HG03064 (cell line): ENCODE measurements around the gene ACSL3.
A peak's percentile ranks its signal among the peaks of the same experiment; 100 is the strongest.

Experiments
- ATAC-seq: cut with Tn5 transposase; IDR thresholded peaks from one replicate; pipeline ENCODE4 v1.9.1; 2021; ENCODE audit warnings: low read depth; ENCODE audit not compliant: unreplicated experiment

Gene ACSL3

DNA sequence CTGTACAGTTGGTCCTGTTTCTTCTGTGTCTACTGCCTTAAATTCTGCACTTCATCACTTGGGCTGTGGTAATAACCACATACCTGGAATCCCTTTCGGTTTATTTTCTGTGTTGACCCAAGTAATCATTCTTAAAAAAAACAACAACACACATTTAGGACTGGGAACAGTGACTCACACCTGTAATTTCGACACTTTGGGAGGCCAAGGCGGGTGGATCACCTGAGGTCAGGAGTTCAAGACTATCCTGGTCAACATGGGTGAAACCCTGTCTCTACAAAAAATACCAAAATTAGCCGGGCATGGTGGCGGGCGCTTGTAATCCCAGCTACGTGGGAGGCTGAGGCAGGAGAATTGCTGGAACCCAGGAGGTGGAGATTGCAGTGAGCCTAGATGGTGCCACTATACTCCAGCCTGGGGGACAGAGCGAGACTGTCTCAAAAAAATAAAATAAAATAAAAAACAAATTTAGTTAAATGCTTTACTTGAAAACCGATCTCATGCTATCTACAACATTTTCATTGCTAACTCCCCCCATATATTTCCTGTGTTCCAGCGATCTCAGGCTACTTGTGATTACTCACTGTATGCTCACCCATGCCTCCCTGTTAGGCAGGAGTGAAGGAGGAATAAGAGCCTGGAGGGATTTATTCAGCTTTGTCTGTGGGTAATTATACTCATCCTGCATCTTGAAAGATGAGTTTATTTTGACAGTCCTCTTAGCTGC lies 18.2 kb downstream of the ACSL3 start:
- ATAC-seq, result no peak

DNA sequence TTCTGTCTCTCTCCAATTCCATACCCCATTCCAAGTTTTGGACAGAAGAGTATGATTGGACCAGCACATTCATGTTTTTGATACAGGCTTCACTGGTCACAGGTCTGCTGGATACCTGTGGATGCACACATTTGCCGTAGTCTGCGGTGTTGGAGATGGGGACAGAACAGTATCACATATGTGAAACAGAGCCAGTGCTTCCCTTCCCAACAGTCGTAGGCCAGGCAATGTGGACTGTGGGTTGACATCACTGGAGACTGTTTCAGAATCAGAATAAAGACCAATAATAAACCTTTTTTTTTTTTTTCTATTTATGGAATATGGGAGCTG lies 18.7 kb downstream of the ACSL3 start:
- no peak for ATAC-seq

DNA sequence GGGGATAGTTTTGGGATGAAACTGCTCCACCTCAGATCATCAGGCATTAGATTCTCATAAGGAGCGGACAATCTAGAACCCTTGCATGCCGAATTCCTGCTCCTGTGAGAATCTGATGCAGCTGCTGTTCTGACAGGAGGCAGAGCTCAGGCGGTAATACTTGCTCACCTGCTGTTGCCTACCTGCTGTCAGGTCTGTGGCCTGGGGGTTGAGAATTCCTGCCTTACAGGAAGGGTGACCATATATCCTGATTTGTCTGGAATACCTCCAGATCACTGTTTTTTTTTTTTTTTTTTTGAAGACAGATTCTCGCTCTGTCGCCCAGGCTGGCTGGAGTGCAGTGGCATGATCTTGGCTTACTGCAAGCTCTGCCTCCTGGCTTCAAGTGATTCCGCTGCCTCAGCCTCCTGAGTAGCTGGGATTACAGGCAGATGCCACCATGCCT lies 21.7 kb downstream of the ACSL3 start:
- ATAC-seq, result no peak

DNA sequence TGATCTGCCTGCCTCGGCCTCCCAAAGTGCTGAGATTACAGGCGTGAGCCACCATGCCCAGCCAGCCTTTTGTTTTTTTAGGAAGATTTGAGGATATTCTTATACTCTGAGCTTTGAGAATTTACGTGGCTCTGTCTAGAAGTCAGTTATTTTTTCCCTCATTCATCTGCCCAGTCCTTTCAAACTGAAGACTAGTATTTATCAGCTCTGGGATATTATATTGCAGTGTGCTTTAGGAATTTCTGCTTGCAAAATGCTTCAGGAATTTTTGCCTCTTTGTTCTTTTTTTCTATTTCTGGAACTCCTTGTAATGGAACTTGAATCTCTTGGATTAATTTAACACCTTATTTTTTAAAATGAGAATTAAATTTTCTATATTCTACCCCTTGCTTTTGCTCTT lies 22.6 kb downstream of the ACSL3 start:
- no peak for ATAC-seq

DNA sequence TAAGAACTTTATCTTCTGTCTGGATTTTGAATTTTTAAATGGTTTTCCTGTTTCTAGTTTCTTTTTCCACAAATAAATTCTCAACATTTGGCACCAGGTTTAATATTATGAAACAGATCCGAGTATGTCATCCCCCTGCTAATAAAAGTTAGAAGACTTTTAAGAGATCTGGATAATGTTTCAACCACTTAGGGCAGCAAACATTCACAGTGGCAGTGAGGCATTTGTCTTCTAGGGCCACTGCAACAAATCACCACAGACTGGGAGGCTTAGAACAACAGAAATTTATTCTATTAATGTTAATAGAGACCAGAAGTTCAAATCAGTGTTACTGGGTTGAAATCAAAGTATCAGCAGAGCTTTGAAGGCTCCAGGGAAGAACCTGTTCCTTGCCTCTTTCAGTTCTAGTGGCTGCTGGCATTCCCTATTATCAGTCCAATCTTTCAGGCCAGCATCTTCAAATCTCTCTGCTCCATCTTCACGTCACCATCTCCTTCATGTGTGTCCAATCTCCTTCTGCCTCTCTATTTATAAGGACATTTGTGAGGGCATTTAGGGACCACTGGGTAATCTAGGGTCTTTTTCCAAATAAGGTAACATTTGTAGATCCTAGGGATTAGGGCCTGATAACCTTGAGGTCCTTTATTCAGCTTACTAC lies 23.4 kb downstream of the ACSL3 start:
- no peak for ATAC-seq

DNA sequence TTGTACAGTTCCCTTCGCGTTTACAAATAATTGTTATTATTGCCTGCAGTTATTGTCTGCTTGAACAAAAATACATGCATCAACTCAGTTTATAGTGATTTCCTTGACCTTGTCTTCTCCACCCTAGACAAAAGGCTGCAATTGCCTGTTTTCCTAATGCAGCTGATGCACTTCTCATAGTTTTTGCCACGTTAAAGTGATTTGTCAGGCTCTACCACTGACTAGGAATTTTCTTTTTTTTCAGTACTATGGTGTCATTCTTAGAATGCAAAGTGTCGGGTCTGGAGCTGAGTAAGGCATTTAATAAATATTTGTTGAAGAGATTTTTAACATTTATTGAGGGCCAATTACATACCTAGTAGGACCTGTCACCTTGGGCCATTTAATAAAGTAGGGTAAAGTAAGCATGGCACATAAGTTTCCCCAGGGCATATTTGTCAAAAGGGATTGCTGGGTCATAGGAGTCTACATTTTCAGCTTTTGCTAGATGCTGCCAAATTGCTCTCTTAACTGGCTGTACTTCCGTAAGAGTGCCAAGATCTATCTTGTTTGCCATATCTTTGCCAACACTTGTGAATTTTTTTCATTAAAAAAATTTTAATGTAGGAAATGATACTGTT lies 24.1 kb downstream of the ACSL3 start:
- no peak for ATAC-seq

DNA sequence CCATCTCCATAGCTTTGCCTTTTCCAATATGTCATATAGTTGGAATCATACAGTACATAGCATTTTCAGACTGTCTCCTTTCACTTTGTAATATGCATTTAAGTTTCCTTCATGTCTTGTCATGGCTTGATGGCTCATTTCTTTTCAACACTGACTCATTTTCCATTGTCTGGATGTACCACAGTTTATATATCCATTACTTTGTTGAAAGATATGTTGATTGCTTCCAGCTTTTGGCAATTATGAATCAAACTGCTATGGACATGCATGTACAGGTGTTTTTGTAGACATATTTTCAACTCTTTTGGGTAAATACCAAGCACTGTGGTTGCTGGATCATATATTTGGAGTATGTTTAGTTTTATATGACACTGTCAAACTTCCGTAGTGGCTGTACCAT lies 26.3 kb downstream of the ACSL3 start:
- no peak for ATAC-seq

DNA sequence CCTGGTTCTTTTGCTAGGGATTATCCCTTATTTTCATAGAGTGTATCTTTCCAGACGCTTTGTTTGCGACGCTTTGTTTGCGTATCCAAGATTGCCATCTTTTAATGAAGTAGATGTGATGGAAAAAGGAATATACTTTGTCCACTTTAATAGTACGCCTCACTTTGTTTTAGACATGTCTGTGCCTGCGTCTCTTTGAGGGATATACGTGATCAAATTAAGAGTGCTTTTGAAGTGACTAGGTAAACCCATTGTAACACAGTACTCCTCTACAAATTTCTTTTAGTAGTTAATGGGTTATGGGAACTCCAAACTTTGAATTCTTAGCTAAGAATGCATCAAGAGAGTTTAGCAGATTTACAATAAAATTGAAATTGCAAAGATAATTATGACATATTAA lies 27.9 kb downstream of the ACSL3 start:
- no peak for ATAC-seq

DNA sequence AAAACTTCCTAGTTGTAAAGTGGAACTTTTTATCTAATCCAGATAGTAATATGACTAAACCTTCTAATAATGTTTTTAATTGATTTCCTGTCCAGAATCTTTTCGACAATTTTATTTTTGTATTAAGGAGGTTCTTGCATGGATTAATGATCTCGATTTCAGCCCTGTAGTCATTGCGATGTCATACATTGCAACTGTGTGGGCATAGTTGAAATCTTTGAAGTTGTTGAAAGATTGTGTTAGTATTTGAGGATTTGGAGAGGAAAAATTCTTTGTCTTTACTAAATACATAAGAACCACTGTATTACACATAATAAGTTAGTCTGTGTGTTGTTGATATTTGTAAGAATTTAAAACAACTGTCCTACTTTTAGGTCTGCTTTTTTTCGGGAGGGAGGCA lies 31.1 kb downstream of the ACSL3 start:
- no peak for ATAC-seq

DNA sequence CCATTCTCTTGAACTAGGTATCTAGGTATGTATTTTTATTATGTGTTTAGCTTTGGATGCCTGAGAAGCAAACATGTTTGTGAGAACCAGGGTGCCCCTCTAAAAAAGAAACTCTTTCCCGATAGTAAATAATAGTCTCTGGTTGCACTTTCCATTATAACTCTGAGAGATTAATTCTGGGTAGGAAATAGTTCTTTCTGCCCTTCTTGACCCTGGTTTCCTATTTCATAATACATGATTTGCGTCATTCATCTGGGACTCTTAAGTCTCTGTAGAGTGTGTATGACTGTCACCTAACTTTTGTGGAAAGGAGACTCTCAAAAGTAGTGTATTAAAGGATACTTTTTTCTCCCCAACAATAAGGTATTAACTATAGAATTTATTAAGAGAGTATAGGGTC lies 31.5 kb downstream of the ACSL3 start:
- no peak for ATAC-seq

DNA sequence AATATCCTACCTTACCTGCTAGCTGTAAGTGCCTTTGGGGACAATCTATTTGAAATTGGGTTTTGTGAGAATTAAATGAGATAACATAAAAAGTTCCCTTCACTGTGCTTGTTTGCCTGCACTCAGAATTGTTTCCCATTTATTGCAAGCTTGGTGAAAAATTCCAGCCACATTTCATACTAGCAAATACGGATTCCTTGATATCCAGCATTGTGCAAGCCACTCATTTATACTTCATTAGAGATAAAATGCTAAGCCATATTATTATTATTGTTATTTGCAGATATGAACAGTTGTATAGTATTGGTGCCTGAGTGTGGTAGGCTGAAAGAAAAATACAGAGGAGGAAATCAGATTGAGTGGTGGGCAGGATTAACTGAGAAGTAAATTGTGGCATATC lies 31.9 kb downstream of the ACSL3 start:
- ATAC-seq, result no peak

DNA sequence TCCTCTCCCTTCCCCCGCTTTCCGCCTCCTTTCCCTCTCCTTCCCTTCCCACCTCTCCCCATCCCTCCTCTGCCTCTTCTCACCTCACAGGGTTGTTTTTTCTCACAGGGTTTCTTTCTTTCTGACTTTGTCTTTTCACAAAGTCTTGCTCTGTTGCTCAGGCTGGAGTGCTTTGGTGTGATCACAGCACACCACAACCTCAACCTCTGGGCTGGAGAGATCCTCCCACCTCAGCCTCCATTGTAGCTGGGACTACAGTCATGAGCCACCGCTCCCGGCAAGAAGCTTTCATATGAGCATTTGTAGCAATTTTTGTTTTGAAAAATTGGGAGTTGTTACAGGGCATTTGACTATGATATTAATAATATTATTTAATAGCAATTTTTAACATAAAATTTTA lies 32.9 kb downstream of the ACSL3 start:
- no peak for ATAC-seq

DNA sequence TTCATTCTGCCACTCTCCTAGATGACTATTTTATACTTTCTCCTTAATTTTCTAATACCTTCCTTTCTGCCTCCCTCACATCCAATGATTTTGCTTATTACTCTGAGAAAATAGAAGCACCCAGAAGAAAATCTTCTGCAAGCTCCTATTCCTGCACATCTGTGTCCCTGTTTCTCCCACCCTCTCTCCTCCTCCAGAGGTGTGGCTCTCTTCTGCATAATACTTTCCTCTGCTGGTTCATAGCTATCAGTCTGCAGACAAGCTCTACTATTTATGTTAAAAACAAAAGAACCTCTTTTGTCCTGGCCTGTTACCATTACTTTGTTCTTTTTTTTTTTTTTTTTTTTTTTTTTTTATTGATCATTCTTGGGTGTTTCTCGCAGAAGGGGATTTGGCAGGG lies 34.3 kb downstream of the ACSL3 start:
- ATAC-seq, result no peak

DNA sequence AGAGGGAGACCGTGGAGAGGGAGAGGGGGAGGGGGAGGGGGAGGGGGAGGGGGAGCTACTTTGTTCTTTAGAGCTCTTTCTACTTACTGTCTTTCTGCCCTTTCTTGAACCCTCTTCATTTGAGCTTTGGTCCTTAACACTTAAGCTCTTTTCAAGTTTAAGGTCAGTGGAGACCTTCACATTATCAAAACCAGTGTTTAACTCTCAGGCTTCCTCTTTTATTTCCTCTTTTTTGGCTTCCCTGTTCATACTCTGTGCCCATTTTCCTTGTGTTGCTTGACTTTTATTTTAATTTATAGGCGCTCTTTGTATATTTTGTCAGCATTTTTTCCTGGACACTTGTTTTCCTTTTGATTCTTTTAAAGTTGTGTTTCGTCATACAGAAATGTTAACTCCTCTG lies 37.1 kb downstream of the ACSL3 start:
- no peak for ATAC-seq

DNA sequence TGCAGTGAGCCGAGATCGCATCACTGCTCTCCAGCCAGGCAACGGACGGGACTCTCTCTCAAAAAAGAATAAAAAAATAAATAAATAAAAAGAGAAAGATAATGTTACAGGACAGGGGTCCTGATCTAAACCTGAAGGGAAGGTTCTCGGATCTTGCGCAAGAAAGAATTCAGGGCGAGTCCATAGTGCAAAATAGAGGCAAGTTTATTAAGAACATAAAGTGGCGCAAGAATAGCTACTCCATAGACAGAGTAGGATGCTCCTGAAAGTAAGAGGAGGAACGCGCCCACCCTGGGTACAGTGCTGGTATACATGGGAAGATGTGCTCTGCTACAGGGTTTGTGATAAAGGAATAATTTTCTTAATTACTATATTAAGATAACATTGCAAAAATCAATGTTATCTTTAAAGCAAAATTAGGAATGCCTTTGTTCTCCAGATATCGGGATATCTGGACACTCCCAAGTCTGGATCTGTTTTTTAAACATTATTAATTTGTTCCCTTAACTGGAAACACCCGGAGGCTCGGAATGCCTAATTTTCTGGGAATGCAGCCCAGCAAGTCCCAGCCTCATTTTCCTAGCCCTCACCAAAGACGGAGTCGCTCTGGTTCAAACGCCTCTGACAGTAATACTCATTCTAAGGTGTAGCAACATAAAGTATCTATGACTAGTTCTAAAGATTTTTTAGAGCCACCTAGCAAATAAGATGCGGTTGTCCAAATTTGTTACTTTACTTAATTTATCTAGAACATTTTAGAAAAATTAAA lies 38.8 kb downstream of the ACSL3 start:
- no peak for ATAC-seq

DNA sequence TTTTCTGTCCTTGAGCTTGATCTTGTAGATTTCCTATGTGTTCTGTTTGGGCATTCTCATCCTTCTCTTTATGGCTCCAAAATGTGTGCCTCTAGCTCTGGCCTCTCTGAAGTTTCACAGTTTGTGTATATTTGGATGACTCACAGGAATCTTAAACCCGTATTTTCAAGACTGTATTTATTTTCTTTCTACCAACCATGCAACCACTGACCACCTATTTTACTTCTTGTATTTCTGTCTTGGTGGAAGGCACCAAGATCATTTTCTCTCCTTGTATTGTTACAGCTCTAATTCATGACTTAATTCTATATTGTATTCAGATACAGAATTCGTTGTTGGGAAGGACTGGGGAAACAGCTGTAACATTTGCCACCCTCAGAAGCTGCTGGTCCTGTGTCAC lies 39.5 kb downstream of the ACSL3 start:
- no peak for ATAC-seq

DNA sequence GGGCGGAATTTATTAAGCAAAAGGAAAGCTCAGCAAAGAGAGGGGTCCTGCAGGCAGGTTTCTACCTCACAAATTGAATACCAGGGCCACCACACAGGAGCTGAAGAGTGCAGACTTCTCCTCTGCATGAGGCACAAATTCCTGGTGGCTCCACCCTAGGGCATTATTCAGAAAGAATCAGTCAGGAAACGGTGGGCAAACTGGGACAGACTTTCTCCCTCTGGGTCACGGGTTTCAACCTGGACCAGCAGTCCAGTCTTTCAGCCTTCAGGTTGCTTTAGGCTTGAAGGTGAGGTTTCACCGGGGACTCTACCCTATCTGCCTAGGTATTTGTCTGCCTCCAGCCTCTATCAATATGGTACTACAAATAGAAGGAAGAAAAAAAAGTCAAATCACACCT lies 41.8 kb downstream of the ACSL3 start:
- ATAC-seq, result no peak

DNA sequence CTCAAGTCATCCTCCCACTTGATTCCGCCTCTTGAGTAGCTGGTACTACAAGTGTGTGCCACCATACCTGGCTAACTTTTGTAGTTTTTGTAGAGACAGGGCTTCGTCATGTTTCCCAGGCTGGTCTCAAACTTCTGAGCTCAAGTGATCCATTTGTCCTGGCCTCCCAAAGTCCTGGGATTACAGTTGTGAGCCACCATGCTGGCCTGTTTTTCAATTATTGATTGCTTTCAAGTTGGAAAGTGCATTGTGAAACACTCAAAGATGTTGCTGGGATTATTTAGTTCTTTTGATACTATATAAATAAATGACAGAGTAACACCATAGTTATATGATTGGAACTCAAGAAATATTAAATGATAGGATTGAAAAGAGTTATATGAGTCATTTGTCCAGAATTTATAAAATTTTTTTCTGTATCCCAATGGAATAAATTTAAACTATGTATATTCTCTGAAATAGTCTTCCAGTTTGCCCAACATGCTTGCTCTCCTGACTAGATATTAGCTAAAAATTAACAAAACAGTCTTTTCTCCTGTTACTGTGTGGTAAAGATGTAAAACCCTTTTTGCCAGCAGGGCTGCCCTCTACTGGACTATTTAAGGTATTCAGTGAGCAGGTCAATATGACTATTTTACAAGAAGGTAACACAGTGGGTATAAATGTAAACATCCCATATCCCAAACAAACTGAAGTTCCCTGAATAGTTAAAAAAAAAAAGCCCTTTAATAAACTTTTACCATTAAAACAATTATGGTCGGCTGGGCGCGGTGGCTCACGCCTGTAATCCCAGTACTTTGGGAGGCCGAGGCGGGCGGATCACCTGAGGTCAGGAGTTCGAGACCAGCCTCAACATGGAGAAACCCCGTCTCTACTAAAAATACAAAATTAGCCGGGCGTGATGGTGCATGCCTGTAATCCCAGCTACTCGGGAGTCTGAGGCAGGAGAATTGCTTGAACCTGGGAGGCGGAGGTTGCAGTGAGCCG lies 42.7 kb downstream of the ACSL3 start:
- peak; percentile 69 for ATAC-seq

DNA sequence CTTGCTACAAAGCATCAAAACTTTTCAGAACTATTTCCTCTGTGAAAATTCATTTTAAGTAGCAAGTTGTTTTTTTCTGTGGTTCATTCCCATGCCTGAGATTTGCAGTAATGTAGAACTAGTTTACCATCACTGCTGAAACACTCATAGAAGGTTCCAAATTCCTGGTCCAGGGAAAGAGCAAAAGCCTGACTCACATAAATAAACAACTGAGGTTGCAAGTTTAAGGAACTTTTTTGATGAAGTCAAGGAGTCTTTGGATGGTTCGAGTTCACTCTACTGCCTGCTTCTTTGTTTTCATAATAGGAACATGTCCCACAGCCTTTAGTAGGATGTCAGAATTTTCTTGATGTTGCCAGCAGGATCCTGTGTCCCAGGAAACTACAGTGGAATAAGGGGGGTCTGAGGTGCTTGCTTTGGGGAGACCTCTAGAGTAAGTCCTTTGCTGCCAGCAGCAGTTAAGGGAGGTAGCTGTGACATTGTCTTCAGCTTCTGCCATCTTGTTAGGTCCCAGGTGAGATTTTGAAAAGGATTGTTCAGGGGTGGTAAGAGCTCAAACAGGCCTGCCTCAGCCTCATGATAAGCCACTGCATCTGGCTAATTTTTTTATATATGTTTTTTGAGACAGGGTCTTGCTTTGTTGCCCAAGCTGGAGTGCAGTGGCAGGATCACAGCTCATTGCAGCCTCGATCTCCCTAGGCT lies 43.9 kb downstream of the ACSL3 start:
- ATAC-seq, result no peak

DNA sequence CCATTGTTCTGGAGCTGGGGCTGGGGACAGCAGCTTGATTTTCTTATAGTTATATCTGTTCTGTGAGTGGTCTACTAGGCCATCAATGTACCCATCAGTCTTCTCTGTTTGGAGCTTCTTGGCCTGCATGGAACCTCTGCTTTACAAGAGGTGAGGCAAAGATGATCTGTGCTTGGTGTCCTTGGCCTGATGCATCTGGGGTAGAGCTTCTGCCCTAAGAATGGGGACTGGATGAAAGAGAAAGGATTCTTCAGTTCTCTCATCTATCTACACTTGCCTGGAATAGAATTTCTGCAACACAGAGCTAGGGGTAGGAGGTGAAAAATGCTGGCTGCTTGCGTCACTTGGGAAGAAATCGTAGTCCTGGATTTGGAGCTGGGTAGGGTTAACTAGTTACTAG lies 46.2 kb downstream of the ACSL3 start:
- ATAC-seq, result no peak
